ENCODE measurements around the gene PEPD.

- TF ChIP-seq CTCF (IDR thresholded peaks at IDR 0.05) (no peak), POLR2A (IDR thresholded peaks at IDR 0.05) (no peak), POLR2AphosphoS5 (IDR thresholded peaks at IDR 0.05) (no peak)
These were observed 51.6 kb downstream of the PEPD start for GRCh38 chr19:33470040-33470330.
